Measurements from ENCODE around the gene DPP8.

- TF ChIP-seq CTCF (tag by site-specific recombination; IDR thresholded peaks at IDR 0.05), result no peak
- no peak for TF ChIP-seq ZNF707 (tag by site-specific recombination; IDR thresholded peaks at IDR 0.05)
- no peak for TF ChIP-seq ZBTB1 (tag by site-specific recombination; IDR thresholded peaks at IDR 0.05)
- no peak for TF ChIP-seq EGR2 (tag by site-specific recombination; IDR thresholded peaks at IDR 0.05; ENCODE audit: low read depth)
- no peak for TF ChIP-seq ZNF366 (tag by site-specific recombination; conservative IDR thresholded peaks at IDR 0.05)
- TF ChIP-seq ZNF311 (tag by site-specific recombination; IDR thresholded peaks at IDR 0.05; ENCODE audit: borderline replicate concordance), result no peak
- TF ChIP-seq ZNF501 (tag by site-specific recombination; IDR thresholded peaks at IDR 0.05), result no peak
- no peak for TF ChIP-seq ZBTB11 (tag by site-specific recombination; conservative IDR thresholded peaks at IDR 0.05; ENCODE audit: low read depth)
- no peak for TF ChIP-seq TRIM28 (IDR thresholded peaks at IDR 0.05; ENCODE audit: borderline replicate concordance, low read length)
- no peak for TF ChIP-seq PRDM10 (tag by site-specific recombination; IDR thresholded peaks at IDR 0.05)
- TF ChIP-seq TCF7L2 (IDR thresholded peaks at IDR 0.05; ENCODE audit: borderline replicate concordance, low read depth, low read length), result no peak
Observed at GRCh38 chr15:65528461-65529060, 11.1 kb upstream of the DPP8 start.
